HTR-8/SVneo (cell line): ENCODE results near the gene RTN4R.

Experiments used
- DNase-seq: peaks from one replicate; pipeline ENCODE4 v3.0.0; 2011; ENCODE audit warnings: low spot score, mixed read lengths; ENCODE audit not compliant: insufficient read length
- FAIRE-seq: peaks from 2 replicates; lab custom pipeline; 2011; peaks lifted over from hg19 to GRCh38; lab: Jason Lieb, UNC

The RTN4R gene

GRCh38 chr22:20207277-20208025 lies 60.7 kb downstream of the RTN4R start:
- DNase-seq (no peak), FAIRE-seq (no peak)

- DNase-seq (no peak), FAIRE-seq (no peak)
Measured at GRCh38 chr22:20206709-20207215, 61.4 kb downstream of the RTN4R start.

- FAIRE-seq (peak; percentile 46), DNase-seq (peak; percentile 63)
Measured at GRCh38 chr22:20205964-20206708, 62.0 kb downstream of the RTN4R start.

- DNase-seq, result no peak
- no peak for FAIRE-seq
Measured at GRCh38 chr22:20205464-20205963, 62.6 kb downstream of the RTN4R start.

- DNase-seq (no peak), FAIRE-seq (no peak)
Measured at GRCh38 chr22:20204806-20205205, 63.3 kb downstream of the RTN4R start.

GRCh38 chr22:20204311-20204710 lies 63.8 kb downstream of the RTN4R start:
- FAIRE-seq (no peak), DNase-seq (no peak)

GRCh38 chr22:20203552-20204201 lies 64.4 kb downstream of the RTN4R start:
- DNase-seq, result peak; percentile 69
- FAIRE-seq, result no peak

- no peak for DNase-seq
- no peak for FAIRE-seq
Measured at GRCh38 chr22:20203142-20203551, 65.0 kb downstream of the RTN4R start.

- FAIRE-seq (no peak), DNase-seq (no peak)
Measured at GRCh38 chr22:20201837-20202392, 66.2 kb downstream of the RTN4R start.

GRCh38 chr22:20199906-20200305 lies 68.2 kb downstream of the RTN4R start:
- FAIRE-seq, result no peak
- DNase-seq, result no peak

- FAIRE-seq (no peak), DNase-seq (no peak)
Measured at GRCh38 chr22:20199413-20199842, 68.7 kb downstream of the RTN4R start.

- FAIRE-seq, result no peak
Measured at GRCh38 chr22:20198557-20199319, 69.4 kb downstream of the RTN4R start.

GRCh38 chr22:20197407-20198030 lies 70.6 kb downstream of the RTN4R start:
- no peak for DNase-seq
- FAIRE-seq, result no peak

More at GRCh38 chr22:20198557-20199319, 69.4 kb downstream of the RTN4R start:
- DNase-seq, result no peak

- no peak for FAIRE-seq
- no peak for DNase-seq
Measured at GRCh38 chr22:20196094-20196842, 71.8 kb downstream of the RTN4R start.

GRCh38 chr22:20194681-20195593 lies 73.2 kb downstream of the RTN4R start:
- FAIRE-seq (no peak), DNase-seq (no peak)

- DNase-seq (no peak), FAIRE-seq (no peak)
Measured at GRCh38 chr22:20193761-20194494, 74.2 kb downstream of the RTN4R start.
